Epithelial cell of prostate (primary cell): ENCODE results near the gene GRK4.
"Not testable (repeated sequence)": the region's sequence is repeated elsewhere in the genome, so short reads cannot be mapped to it uniquely, and the experiment has no call there.

Experiments used
- DNase-seq: peaks from one replicate; pipeline ENCODE4 v3.0.0-alpha.2; 2011; ENCODE audit warnings: low read depth, low spot score
- H3K27ac ChIP-seq: fragments of 450-650 bp; 2 replicates; pipeline ENCODE4 v1.5.1; 2017; ENCODE audit warnings: mild to moderate bottlenecking

GRK4 gene

DNA sequence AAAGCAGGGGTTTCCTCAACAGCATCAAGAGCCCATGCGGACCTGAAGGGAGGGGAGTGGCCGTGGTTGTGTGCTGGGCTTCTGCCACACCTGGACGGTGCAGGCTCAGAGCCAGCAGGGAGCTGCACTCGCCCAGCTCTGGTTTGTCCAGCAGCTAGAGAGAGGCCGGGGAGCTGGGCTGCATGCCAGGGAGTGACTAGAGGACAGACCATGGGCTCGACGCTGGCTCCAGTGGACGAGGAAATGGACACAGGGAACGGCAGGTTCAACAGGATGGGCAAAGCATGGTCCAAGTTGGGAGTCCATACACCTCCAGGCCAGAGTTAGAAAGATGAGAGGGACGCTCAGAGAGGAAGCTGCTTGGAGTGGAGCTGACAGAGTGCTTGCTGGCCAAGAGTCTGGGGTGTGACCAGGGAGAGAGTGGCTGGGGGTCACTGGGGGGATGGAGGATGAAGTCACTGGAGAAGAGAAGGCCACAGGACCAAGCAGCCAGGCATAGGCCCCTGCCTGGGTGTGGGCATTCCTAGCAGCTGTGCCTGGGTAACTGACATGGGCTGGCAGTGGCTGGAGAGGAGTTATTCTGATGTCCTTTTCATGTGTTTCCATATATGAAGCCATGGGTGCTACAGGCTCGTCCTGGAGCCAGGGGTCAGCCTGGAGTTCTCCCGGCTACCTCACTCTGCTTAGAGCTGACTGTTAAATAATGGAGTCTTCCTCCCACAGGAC lies 68.1 kb downstream of the GRK4 start:
- no peak overlapping the region for H3K27ac ChIP-seq
- DNase-seq = no peak

DNA sequence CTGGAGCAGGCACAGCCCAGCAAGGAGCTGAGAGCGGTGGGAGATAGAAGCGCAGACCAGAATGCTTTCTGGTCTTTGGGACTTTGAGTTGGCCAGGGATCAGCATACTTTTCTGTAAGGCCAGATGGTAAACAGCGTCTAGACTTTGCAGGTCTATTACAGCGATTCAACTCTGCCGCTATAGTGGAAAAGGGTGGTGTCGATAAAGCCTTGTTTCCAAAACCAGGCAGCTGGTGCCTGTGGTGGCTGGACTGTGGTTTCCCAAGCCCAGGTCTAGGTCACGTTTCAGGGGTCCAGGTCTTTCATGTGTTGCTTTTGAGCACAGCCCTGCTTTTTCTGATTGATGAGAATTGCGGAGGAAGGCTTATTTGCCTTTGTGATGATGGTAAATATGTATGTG lies 70.9 kb downstream of the GRK4 start:
- DNase-seq = no peak
- H3K27ac ChIP-seq = no peak overlapping the region

DNA sequence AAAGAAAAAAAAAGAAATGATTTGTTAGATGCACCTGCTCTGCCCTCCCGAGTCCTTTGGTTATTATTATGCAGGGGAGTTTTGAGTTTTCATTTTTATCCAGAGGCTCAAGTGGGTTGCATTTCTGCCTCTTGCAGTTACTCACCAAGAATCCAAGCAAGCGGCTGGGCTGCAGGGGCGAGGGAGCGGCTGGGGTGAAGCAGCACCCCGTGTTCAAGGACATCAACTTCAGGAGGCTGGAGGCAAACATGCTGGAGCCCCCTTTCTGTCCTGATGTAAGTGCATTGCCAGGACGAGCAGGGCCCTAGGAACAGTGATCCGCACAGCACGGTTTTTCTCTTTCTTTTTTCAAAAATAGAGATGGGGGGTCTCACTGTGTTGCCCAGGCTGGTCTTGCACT lies 71.9 kb downstream of the GRK4 start:
- no peak for DNase-seq

DNA sequence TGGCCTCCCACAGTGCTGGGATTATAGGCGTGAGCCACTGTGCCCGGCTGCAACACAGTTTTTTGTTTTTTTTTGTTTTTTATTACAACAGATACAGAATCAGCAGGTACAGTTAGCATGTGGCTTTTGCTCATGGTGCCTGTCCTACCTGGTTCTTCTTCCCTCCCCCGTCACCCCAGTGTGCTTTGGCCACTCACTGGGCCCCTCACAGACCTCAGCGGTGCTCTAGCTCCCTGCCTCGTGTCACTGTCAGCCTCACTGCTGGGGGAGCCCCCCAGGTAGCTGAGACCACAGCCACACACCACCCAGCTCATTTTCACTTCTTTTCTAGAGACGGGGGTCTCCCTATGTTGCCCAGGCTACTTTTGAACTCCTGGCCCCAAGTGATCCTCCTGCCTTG lies 72.3 kb downstream of the GRK4 start:
- H3K27ac ChIP-seq = no peak overlapping the region

More for the DNA sequence above, 71.9 kb downstream of the GRK4 start:
- H3K27ac ChIP-seq = no peak overlapping the region

DNA sequence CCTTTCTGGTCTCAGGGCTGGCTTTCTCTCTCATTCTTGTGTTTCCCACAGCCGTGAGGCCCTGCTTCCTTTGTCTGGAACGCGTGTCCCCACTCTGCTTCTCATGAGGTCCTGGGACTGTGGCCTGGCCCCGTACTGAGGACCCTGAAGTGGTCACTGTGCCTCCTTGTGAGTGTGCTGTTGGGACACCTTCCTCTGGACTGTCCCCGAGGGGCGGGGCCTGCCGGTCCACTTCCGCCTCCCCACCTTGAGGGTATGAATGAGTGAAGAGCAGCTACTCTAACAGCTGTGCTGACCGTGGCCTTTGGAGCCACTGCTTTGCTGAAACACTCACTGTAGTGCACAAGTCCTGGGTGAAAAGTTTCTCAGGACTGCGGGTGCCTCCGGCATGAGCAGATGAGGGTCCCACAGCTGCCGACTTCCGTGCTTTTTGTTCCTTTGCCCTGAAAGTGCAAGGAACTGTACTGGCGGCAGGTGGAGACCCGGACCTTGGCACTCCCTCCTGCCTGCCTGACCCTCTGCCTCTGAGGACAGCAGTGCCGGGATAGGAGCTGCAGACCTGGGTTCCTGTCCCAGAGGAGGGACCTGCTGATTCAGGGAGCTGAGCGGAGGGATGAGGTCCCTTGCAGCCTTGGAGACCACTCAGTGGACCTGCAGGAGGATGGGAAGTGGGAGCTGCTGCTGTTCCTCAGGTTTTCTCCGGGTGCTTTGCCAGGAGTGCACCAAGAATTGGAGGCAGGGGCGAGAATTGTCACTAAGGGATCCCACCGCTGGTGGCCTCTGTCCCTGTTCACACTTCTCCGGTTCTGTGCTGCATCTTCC lies 73.0 kb downstream of the GRK4 start:
- no peak for DNase-seq
- no peak overlapping the region for H3K27ac ChIP-seq

More for the DNA sequence above, 72.3 kb downstream of the GRK4 start:
- DNase-seq = no peak

DNA sequence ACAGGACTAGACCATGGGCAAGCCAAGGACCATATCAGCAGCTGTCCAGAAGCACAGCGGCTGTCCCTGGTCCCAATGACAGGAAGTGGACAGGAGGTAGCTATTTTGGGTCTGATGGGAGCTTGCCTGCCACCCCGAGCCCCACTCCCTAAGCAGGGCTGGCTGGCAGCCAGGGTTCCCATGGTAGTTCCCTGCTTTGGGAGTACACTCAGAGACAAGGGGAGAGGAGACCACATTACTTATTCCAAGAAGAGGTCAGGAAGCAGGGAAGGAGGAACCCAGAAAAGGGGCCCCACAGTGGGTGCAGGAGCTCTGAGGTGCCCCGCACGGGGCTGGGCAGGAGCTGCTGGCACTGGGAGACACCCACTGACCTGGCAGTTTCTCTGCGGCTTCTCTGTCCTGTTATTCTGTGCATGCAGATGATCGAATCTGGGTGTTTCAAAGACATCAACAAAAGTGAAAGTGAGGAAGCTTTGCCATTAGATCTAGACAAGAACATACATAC lies 74.6 kb downstream of the GRK4 start:
- no peak overlapping the region for H3K27ac ChIP-seq
- DNase-seq = no peak

DNA sequence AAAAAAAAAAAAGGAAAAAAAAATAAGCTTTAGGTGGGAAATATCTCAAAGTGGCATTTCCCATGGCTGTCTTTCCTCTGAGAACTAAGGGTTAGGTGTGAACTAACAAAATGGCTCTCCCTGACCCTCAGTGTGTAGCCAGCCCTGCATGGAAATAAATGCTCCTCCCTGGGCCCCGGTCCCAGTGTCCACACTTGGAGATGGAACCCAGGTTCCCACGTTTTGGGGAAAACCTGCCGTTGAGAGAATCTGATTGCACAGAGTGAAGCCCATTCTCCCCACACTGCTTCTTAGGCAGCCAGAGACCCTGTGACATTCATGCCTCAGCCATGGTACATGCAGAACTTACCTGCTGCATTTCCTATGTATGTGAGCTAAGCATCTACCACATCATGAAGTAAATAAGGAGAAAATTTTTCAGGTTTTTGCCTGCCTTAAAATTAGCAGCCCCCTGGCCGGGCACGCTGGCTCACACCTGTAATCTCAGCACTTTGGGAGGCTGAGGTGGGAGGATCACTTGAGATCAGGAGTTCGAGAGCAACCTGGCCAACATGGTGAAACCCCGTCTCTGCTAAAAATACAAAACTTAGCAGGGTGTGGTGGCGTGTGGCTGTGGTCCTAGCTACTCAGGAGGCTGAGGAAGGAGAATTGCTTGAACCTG lies 76.5 kb downstream of the GRK4 start:
- DNase-seq = no peak
- no peak overlapping the region for H3K27ac ChIP-seq

DNA sequence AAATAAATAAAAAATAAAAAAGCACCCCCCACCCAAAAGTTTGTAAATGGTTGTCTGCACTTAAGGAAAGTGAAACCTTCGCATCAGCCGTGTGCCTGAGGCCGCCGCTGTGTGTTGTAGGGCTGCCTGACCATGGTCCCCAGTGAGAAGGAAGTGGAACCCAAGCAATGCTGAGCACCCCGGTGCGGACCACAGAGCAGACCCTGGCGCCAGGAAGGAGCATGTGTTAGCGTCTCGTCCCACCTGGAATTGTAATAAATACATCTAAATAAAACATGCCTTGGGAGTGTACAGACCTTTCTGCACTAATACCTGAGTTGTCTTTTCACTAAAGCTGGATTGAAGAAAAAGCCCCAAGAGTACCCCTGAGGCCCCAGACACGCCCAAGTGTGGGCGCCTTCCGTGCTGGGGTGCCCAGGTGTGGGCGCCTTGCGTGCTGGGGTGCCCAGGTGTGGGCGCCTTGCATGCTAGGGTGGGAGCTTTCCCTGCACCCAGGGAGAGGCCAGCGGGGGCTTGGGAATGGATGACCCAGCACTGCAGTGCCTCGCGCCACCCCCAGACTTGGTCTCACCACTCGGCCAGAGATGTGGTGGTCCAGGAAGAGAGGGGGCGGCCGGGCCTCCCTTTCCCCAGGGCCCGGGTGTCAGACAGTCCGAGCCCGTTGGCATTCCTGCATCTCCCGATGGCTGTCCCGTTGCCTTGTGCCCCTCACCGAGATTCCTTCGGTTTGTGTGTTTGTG lies 77.3 kb downstream of the GRK4 start:
- DNase-seq = no peak
- no peak overlapping the region for H3K27ac ChIP-seq

DNA sequence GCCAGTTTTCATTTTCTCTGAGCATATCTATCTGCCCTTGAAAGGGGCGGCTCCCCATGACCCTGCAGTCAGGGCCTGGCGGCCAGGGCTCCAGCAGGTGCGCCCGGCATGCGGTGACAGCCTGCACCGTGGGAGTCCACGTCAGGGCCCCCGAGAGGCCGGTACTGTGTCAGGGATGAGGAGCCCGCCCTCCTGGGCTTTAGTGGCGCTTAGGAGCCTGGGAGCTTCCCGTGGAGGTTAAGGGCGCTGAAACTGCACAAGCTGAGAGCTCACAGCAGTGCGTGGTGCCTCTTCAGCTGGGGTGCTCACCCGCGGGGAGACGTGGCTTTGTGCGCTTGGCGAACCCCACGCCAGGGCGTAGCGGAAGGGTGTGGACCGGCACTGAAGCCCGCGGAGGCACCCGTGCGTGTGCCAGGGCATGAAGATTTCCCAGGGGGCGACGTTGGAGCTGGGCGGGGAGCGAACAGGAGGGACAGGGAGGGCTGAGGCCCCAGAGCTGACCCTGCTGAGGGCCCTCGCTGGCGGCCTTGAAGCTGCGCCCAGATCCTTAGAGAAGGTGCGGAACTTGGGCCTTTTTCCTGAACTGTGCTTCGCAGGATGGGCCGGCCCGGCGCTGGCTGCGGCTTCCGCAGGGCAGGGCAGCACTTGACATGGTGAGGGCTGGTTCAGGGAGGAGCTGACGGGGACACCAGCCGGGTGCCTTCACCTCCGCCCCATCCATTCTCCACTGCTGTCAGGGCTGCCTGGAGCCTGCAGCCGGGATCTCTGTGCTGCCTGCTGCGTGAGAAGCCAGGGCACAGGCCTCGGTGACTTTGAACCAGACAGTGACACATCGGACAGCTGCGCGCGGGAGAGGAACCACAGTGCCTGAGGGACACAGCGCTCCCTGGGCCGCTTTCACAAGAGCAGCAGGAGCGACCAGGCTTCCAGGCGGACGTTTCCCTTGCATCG lies 78.1 kb downstream of the GRK4 start:
- no peak overlapping the region for H3K27ac ChIP-seq
- DNase-seq = no peak

DNA sequence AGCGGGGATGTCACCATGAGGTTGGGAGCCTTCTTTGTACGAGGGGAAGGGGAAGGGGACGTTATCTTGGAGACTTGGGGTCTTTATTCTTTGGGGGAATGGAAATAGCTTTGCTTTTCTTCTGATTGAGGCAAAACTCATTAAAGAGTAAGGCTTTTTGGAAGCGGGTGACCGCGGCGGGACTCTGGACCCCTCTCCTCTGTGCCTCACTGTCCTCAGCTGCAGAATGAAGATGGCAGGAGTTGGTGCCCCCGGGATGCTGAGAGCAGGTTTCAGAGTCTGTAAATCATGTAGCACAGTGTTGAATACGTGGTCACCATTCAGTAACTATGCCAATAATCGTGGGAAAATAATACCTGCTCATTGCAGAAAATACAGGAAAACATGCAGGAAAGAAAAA lies 78.9 kb downstream of the GRK4 start:
- DNase-seq = no peak

DNA sequence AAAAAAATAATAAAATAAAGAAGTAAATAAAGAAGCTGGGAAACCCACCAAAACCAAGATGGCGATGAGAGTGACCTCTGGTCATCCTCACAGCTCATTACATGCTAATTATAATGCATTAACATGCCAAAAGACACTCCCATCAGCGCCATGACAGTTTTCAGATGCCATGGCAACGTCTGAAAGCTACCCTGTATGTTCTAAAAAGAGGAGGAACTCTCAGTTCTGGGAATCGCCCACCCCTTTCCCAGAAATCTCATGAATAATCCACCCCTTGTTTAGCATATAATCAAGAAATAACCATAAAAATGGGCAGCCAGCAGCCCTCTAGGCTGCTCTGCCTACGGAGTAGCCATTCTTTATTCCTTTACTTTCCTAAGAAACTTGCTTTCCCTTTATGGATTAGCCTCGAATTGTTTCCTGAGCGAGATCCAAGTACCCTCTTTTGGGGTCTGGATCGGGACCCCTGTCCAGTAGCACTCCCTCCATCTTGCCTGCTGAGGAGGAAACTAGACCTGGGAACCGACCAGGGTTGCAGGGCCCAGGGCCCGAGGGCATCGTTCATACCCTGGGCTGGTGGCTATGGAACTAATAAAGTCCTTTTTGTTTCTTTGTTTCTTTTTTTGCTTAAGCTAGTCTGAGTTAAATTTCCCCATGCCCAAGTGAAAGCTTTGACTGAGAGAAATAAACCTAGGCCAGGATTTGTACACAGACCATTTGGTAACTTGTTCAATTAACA lies 80.1 kb downstream of the GRK4 start:
- H3K27ac ChIP-seq = no peak overlapping the region
- no peak for DNase-seq

More for the DNA sequence above, 78.9 kb downstream of the GRK4 start:
- no peak overlapping the region for H3K27ac ChIP-seq

DNA sequence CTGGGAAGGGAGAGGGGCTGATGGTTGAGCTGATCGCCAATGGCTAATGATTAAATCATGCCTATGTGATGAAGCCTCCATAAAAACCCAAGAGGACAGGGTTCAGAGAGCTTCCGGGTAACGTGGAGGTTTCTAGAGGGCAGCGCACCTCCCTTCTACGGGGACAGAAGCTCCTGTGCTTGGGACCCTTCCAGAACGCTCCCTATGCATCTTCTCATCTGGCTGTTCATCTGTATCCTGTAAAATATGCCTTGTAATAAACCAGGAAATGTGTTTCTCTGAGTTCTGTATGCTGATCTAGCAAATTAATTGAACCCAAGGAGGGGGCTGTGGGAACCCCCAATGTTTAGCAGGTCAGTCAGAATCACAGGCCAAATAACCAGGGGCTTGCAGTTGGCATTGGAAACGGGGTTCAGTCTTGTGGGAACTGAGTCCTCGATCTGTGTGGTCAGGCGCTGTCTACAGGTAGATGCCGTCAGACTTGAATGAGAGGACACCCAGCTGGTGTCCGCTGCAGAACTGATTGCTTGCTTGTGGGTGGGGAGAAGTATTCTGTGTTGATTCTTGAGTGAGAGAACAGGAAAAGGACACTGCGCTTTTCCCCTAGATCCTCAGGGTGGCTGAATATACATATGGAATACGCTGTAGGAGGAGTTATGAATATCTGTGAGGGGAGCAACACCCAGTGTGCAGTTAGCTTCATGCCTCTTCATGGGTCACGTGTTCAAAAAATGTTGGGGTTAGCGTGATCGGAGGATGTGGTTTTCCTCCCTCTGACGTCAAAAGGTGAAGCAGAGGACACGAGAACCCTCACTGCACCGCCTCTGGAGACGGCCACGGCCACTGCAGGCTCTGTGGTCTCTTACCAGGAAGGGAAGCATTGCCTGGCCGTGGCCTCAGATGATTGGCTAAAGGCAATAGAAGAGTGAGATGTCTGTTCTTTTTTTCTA lies 81.8 kb downstream of the GRK4 start:
- DNase-seq = no peak
- no peak overlapping the region for H3K27ac ChIP-seq

DNA sequence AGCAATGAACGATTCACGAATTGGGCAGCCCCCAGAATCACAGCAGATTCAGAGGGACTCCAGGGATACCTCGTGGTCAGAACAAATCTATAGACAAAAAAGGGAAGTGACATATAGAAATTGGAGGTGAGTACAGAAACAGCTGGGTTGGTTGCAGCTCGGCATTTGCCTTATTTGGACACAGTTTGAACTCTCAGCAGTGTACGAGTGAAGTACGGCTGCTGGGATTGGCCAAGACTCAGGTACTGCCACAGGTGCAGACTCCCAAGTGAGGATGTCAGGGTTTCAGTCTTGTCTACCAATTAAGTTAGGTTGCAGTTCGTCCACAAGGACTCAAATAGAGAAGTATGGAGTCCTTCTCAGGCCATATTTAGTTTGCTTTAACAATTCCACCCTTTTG lies 82.8 kb downstream of the GRK4 start:
- DNase-seq = no peak
- H3K27ac ChIP-seq = no peak overlapping the region

DNA sequence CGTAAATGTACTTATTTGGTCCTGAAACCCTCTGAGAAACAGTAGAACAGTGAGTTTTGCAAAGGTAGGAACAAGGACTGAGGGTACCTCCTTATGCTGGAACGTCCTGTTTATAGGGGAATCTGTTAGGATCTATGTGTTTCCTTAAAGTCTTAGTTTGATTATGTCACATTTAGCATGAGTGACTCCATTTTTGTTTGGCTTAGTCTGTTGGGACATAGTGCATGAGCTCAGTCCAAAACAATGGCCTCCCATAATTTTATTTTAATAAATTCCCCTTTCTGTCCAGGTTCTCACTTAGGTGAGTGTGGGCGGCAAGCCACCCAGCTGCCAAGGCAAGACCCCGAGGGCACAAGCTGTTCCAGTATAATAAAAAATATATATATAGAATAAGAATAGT lies 83.3 kb downstream of the GRK4 start:
- DNase-seq = no peak
- no peak overlapping the region for H3K27ac ChIP-seq

DNA sequence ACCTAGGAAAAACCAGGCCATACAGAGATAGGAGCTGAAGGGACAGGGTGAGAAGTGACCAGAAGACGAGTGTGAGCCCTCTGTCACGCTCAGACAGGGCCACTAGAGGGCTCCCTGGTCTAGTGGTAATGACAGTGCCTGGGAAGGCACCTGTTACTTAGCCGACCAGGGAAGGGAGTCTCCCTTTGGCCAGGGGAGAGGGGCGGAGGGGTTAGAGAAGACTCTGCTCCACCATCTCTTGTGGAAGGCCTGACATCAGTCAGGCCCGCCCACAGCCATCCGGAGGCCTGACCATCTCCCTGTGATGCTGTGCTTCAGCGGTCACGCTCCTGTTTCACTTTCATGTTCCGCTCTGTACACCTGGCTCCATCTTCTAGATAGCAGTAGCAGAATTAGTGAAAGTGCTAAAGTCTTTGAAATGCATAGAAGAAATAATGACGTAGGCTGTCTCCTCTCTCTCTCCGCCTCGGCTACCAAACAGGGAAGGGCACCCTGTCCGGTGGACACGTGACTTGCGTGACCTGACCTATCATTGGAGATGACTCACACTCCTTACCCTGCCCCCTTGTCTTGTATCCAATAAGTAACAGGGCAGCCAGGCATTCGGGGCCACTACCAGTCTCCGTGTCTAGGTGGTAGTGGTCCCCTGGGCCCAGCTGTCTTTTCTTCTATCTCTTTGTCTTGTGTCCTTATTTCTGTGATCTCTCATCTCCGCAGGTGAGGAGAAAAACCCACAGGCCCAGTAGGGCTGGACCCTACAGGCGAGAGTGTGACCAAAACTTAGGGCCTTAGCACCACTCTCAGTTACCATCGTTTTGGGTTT lies 84.3 kb downstream of the GRK4 start:
- H3K27ac ChIP-seq = no peak overlapping the region
- DNase-seq = no peak

DNA sequence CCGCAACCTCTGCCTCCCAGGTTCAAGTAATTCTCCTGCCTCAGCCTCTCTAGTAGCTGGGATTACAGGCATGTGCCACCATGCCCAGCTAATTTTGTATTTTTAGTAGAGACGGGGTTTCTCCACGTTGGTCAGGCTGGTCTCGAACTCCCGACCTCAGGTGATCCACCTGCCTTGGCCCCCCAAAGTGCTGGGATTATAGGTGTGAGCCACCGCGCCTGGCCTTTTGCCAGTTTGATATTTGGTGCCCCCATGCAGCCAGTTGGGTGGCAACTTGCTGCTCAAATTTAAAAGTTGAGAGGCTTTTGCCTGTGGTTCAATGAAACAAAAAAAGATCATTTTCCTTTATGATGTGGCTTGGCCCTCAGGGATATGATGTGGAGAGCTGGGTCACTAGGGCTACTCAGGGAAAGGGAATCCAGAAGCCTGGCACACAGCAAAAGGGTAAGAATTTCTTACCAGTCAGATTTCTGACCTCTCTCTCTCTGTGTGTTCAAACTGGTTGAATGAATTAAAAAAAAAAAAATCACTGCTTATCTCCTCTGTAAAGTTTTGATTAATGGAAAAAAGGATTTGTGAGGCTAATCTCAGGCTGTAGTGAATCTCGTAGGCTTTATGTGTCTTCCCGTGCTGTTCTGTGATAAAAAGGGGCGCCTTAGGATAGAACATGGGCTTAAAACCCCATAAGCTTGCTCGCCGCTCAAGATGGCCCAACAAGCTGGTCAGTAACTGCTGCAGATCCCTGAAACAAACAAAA lies 87.9 kb downstream of the GRK4 start:
- not testable (repeated sequence) for DNase-seq, H3K27ac ChIP-seq
